ENCODE data around the gene TEAD4.

The TEAD4 gene

DNA sequence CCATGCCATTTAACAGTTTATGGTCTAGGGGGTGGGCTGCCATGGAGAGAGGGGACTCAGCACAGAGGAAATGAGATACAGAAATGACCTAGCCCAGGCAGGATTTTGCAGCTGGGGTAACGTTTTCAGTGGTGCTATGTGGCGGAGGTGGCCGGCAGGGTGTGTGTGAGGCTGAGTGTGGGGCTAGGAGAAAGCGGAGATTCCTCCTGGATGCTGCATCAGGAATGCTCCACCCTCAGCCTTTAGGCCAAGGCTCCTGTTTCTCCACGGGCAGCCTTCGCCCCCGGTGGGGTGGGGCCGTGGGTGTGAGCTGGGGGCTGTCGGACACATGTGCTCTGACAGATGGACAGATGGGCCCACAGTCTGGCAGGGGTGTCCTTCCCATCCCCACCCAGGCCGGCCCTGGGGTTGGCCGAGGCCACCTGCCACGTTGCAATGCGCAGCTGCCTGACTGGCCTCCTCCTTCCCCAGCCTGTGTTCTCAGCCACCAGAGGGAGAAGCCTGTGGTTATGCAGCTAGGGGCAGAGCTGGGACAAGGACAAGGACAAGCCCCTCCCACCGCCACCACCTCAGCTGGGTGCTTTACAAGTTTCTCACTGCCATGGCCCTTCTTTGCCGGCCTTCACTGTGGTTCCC is 44.3 kb downstream of the TEAD4 start:
- DNase-seq, result no peak

GRCh38 chr12:3004655-3005565 is 45.7 kb downstream of the TEAD4 start:
- DNase-seq, result no peak

- DNase-seq, result no peak
These were observed 46.5 kb downstream of the TEAD4 start for GRCh38 chr12:3005736-3006135.

GRCh38 chr12:3009780-3010179 is 50.6 kb downstream of the TEAD4 start:
- no peak for DNase-seq

DNA sequence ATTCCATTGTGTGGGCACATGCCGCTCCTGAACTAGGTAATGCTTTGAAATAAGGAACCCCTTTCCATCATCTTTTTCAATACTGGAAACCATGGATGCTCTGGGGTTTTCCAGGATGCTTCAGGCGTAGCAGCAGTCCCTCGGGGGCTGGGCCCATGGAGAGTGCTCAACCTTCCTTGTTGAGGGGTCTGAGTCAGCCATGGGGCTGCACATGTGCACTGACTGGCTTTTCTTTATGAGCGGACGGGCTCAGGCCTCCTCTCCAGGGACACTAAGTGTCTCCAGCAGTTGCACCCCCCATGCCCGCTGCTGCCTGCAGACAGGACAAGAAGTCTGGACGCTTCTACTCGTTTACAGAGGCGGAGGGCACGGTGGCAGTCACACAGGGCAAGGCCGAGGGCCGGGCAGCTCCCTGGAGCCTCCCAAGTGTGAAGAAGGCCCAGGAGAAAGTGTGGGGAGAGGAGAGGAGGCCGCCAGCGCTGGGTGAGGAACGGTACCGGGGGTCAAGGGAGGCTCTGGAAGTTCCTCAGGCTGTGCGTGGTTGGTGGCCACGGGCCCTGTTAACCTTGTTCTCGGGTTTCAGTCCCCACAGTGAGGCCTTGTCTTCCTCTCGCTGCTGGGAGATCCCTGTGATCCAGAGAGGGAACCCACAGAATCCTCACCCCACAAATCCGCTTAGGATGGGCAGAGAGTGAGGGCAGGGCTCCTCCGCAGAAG is 51.2 kb downstream of the TEAD4 start:
- DNase-seq, result no peak

GRCh38 chr12:3012786-3013185 is 53.6 kb downstream of the TEAD4 start:
- no peak for DNase-seq

- no peak for DNase-seq
These were observed 55.4 kb downstream of the TEAD4 start for GRCh38 chr12:3014641-3015040.

DNA sequence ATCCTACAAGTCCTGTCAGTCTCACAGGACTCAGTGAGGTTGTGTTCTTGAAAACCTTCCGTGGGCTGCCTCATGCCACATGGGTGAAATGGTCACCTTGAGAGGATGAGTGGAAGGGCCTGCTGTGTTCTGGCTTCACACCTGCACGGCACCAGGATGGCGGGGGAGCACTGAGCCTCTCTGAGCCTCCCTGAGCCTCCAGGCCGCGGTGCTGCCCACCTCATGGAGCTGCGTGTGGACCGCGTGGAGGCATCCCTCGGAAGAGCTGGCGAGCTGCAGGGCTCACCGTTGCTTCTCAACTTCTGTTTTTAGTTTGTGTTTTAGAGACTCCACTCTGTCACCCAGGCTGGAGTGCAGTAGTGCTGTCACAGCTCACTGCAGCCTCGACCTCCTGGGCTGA is 56.2 kb downstream of the TEAD4 start:
- no peak for DNase-seq

GRCh38 chr12:3016191-3016590 is 57.0 kb downstream of the TEAD4 start:
- no peak for DNase-seq

GRCh38 chr12:3017281-3017680 is 58.1 kb downstream of the TEAD4 start:
- DNase-seq, result no peak

- DNase-seq, result no peak
These were observed 59.2 kb downstream of the TEAD4 start for GRCh38 chr12:3018284-3019004.

GRCh38 chr12:3019005-3019680 is 59.9 kb downstream of the TEAD4 start:
- DNase-seq, result no peak

- no peak for DNase-seq
These were observed 61.2 kb downstream of the TEAD4 start for GRCh38 chr12:3020399-3020798.

DNA sequence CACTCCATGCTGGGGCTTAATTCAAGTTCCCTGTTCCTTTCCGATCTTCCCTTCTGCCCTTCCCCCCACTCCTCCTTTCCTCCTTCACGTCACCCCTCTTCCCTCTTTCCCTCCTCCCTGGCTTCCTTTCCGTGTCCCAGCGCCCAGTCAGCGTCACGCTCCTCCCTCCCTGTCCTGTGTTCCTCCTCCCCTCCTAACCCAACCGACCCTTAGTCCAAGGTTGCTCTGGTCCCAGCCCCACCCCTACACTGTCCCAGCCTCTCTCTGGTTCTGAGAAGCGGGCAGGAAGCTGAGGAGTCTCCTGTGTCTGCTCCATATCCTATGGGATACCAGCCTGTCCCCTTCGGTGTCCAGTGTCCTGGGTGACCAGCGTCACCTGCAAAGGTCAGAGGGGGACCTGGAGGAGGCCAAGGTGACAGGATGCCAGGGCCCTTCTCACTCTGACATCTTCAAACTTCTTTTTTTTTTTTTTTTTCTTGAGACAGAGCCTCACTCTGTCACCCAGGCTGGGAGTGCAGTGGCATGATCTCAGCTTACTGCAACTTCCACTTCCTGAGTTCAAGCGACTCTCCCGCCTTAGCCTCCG is 61.7 kb downstream of the TEAD4 start:
- DNase-seq, result no peak

- no peak for DNase-seq
These were observed 63.2 kb downstream of the TEAD4 start for GRCh38 chr12:3022411-3022810.

DNA sequence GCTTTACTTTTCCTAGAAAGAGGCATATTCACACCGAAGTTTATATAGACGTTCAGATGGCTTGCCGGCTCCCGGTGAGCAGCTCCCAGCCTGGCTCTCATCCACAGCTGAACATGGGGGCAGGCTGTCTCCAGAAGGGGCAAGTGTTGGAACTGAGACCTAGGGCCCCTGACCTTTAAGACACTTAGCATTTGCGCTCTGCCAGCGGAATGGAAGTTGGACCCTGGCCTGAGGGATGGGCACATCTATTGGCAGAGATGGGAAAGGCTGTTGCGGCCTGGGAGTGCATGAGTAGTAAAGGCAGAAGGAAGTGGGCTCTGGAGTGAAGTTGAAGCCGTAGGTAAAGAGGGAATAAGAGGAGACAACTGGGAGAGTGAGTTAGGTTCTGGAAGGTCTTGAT is 63.8 kb downstream of the TEAD4 start:
- no peak for DNase-seq

DNA sequence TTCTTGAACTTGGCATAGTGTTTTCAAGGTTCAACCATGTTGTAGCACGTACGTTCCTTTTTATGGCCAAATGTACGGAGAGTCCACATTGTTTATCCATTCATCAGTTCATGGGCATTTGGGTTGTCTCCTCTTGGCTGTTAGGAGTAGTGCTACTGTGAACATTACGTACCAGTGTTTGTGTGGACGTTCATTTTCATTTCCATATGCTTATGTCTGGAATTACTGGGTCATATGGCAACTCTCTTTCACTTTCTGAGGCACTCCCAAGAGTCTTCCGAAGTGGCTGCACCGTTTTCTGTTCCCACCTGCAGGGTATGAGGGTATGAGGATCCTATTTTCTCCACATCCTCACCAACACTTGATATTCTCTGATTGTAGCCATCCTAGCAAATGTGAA is 68.9 kb downstream of the TEAD4 start:
- DNase-seq, result no peak

GRCh38 chr12:3030821-3031429 is 71.7 kb downstream of the TEAD4 start:
- no peak for DNase-seq

DNA sequence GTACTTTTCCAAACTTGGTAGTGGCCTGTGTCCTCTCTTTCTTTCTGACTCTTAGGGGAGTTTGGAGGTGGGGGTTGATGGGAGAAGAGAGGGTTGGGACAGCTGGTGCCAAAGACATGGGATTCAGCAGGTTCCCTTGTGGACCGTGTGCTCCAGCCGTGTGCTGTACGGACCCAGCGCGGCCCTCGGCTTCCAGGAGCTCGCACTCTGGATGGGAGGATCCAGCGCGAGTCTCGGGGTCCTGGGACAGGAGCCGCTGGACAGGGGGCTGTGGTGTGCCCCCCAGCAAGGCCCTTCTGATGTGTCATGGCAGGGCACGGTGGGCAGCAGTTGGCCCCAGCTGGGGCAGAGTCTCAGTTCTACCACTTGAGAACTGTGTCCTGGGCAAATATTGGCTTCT is 73.0 kb downstream of the TEAD4 start:
- DNase-seq, result no peak

DNA sequence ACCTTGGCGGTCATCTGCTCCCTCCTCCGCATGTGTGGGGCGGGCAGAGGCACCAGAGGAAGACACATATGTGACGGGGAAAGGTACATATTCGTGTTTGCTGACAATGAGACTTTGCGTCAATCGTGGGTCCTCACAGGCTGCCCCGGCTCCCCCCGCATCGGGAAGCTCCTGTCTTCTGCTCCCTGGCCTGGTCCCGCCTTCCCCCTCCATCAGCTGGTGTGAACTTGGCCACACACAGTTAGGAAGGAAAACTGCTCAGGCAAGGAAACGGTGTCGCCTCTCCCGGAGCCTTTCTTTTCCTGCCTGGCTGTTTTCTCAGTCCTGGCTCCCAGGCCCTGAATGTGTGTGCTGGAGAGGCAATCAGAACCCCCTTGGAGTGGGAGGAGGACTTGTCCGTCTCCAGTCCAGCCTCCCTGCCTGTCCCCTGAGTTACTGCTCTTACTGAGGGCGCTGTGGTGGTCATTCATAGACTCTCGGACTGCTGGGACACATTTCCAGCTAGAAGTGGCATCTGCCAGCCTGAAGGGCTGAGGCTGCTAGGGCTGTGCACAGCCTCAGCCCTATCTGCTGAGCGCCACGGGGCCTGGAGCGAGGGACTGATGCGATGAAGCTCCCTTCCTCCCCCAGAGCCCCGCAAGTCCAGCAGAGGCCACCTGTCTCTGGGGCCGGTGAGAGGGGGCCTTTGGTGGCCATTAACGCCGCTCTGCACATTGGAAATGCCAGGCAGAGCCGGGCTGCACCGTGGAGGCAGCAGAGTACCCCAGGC is 73.8 kb downstream of the TEAD4 start:
- DNase-seq, result no peak

GRCh38 chr12:3033539-3033867 is 74.3 kb downstream of the TEAD4 start:
- no peak for DNase-seq
